Fibroblast of villous mesenchyme (primary cell): Measurements from ENCODE around the gene LNPEP. TPM values are rescaled to one million over a fixed set of nuclear protein-coding genes. Genes with fewer than 3 reads are reported as not detected.
A peak's percentile ranks its signal among the peaks of the same experiment; 100 is the strongest.
"Not testable (repeated sequence)": the region's sequence is repeated elsewhere in the genome, so short reads cannot be mapped to it uniquely, and the experiment has no call there.

Experiments
- DNase-seq: peaks from one replicate; pipeline ENCODE4 v3.0.0-alpha.2; 2010; ENCODE audit warnings: low read depth
- H3K4me3 ChIP-seq: 2 replicates; pipeline ENCODE4 v1.5.1; 2011; ENCODE audit warnings: low read depth, mild to moderate bottlenecking, low read length
- total RNA-seq: library from RNA; depleted of rRNA; stranded (reverse); fragments of >200 nt; gene quantifications from 2 replicates; pipeline ENCODE4 v1.2.3, GENCODE V29; 2012
- TF ChIP-seq, protein P1 (sequence below): IDR thresholded peaks from 2 replicates; pipeline ENCODE4 v1.5.1; 2012; ENCODE audit warnings: low read depth, mild to moderate bottlenecking, low read length; ENCODE audit not compliant: insufficient read depth

Gene LNPEP
- total RNA-seq, 1 donor = 42.7 TPM

- TF ChIP-seq, protein P1, sequence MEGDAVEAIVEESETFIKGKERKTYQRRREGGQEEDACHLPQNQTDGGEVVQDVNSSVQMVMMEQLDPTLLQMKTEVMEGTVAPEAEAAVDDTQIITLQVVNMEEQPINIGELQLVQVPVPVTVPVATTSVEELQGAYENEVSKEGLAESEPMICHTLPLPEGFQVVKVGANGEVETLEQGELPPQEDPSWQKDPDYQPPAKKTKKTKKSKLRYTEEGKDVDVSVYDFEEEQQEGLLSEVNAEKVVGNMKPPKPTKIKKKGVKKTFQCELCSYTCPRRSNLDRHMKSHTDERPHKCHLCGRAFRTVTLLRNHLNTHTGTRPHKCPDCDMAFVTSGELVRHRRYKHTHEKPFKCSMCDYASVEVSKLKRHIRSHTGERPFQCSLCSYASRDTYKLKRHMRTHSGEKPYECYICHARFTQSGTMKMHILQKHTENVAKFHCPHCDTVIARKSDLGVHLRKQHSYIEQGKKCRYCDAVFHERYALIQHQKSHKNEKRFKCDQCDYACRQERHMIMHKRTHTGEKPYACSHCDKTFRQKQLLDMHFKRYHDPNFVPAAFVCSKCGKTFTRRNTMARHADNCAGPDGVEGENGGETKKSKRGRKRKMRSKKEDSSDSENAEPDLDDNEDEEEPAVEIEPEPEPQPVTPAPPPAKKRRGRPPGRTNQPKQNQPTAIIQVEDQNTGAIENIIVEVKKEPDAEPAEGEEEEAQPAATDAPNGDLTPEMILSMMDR = no peak
- no peak overlapping the region for H3K4me3 ChIP-seq
- DNase-seq = peak; percentile 45
Measured at GRCh38 chr5:96927008-96927407, 8.9 kb upstream of the LNPEP start.

- no peak overlapping the region for H3K4me3 ChIP-seq
- DNase-seq = no peak
- TF ChIP-seq, protein P1 = no peak
Measured at GRCh38 chr5:96928931-96929708, 6.8 kb upstream of the LNPEP start.

DNA sequence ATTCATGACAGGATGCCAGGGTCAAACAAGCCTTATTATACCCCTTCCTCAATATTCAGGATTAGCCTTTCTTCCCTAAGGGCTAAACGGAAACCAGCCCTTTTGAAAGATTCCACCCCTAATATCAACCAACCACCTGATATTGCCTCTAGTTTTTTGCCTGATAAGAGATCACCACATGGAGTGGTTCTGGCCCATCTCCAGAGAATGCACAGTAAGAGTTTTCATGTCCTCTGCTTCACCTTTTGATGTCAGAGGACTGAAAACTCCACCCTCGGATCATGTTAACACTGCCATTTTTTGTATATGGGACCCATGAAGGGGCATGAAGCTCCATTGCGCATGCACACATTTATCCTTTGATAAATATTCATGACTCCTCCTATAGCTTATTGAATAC lies 5.8 kb upstream of the LNPEP start:
- no peak for DNase-seq
- no peak overlapping the region for H3K4me3 ChIP-seq
- TF ChIP-seq, protein P1 = no peak

- TF ChIP-seq, protein P1 = no peak
- H3K4me3 ChIP-seq = no peak overlapping the region
- DNase-seq = no peak
Measured at GRCh38 chr5:96930589-96930988, 5.3 kb upstream of the LNPEP start.

DNA sequence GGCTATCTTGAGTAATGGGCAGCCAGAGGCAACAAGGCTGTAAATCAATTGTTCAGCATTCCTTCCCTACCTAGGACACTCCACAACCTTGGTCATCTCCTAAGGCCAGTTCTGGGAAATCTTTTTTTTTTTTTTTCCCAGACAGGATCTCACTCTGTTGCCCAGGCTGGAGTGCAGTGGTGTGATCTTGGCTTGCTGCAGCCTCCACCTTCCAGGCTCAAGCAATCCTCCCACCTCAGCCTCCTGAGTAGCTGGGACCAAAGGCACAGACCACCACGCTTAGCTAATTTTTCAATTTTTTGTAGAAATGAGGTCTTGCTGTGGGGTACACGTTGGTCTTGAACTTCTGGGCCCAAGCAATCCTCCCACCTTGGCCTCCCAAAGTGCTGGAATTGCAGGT lies 4.8 kb upstream of the LNPEP start:
- not testable (repeated sequence) for DNase-seq, H3K4me3 ChIP-seq

DNA sequence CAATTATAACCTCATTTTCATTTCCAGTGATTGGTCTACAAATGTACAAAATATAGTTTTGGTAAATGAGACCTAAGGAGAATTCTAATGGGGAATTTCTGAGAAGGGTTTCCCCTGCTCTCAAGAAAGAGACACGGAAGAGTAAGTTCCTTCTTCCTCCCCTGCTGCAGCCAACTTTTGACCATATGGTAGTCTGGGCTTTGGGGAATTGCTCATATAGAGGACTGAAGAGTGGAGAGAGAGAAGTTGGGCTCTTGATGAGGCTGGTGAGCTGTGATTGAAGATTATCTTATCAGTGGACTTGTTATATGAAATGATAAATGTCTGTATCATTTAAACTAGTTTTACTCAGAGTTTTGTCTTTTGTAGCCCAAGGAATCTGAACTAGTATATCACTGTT lies 4.3 kb upstream of the LNPEP start:
- TF ChIP-seq, protein P1 = no peak
- no peak for DNase-seq
- no peak overlapping the region for H3K4me3 ChIP-seq

GRCh38 chr5:96932026-96932425 lies 3.9 kb upstream of the LNPEP start:
- no peak for DNase-seq
- TF ChIP-seq, protein P1 = no peak
- no peak overlapping the region for H3K4me3 ChIP-seq
